ENCODE measurements around the gene MRI1.

Gene MRI1

GRCh38 chr19:13794757-13795589 lies 30.7 kb downstream of the MRI1 start, which contains the start of gene ZSWIM4:
ZSWIM4 (plus strand) TSS chr19:13795443; CDS start chr19:13795649, 206 bp downstream.
- peak; percentile 81 for DNase-seq (ENCODE audit: low read depth)

DNA sequence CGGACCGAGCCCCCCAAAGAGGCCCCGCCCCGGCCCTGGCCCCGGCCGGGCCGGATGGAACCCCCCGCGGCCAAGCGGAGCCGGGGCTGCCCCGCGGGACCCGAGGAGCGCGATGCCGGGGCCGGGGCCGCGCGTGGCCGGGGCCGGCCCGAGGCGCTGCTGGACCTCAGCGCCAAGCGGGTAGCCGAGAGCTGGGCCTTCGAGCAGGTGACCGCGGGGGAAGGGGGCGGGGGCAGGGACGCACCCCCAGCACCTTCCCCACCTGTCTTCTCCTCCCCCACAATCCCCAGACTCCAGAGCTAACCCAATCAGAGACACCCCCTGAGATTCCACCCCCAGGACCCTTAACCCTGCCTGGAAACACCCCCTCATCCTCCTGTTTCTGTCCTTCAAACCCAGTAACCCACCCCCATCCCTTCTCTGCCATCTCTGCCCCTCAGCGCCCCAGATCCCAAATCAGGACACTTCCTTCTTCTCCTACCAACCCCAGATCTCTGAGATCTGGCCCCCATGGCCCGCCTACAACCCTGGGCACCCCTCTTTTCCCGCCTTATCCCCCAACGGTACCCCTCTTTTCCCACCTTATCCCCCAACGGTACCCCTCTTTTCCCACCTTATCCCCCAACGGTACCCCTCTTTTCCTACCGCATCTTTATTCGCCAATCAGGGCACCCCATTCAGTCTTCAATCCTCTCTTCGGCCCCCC lies 31.4 kb downstream of the MRI1 start:
- no peak for DNase-seq (ENCODE audit: low read depth)

DNA sequence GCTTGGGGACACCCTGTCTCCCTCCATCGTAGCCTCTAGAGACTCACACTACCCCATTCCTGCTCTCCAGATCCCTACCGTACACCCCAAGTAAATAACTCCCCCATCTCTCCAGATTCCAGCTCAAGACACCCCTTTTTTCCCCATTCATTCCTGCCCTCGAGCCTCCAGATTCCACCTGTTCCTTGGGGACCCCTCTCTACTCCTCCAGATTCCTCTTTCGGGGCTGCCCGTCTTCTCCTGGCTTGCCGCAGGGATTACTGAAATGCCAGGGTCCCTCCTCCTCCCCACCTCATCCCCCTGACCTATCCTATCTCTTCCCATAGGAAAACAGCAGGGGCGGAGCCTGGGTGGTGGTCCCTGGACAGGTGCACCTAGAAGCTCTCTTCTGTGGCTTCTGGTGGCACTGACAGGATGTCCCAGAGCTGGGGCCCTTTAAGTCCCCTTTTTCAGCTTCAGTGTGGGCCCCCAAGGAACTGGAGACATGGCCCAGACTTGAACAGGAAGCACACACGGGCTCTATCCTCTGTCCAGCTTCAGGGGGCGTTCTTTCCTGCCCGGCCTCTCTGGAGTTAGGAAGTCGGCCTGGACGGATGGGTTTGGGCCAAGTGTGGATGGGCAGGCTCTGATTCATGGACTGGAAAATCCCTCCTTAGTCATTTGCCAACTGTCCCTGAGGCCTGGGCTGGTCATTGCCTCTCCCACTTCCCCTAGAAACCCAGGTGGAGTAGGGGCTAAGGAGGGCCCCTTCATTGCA lies 32.2 kb downstream of the MRI1 start:
- DNase-seq (ENCODE audit: low read depth) = no peak

- DNase-seq (ENCODE audit: low read depth) = no peak
Observed at GRCh38 chr19:13797058-13797440, 32.7 kb downstream of the MRI1 start.

- no peak for DNase-seq (ENCODE audit: low read depth)
Observed at GRCh38 chr19:13797870-13798269, 33.5 kb downstream of the MRI1 start.

DNA sequence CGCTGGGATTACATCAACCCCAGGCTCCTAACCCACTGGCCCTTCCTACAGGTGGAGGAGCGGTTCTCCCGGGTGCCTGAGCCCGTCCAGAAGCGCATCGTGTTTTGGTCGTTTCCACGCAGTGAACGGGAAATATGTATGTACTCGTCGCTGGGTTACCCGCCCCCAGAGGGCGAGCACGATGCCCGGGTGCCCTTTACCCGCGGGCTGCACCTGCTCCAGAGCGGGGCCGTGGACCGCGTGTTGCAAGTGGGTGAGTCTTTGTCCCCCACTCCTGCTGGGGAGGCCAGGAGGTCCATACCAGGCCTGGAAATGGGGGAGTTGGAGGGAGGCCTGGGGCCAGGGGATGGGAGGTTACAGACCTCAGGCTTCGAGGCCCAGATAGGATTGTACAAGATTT lies 35.3 kb downstream of the MRI1 start:
- no peak for DNase-seq (ENCODE audit: low read depth)

GRCh38 chr19:13803038-13803437 lies 38.7 kb downstream of the MRI1 start:
- no peak for DNase-seq (ENCODE audit: low read depth)

DNA sequence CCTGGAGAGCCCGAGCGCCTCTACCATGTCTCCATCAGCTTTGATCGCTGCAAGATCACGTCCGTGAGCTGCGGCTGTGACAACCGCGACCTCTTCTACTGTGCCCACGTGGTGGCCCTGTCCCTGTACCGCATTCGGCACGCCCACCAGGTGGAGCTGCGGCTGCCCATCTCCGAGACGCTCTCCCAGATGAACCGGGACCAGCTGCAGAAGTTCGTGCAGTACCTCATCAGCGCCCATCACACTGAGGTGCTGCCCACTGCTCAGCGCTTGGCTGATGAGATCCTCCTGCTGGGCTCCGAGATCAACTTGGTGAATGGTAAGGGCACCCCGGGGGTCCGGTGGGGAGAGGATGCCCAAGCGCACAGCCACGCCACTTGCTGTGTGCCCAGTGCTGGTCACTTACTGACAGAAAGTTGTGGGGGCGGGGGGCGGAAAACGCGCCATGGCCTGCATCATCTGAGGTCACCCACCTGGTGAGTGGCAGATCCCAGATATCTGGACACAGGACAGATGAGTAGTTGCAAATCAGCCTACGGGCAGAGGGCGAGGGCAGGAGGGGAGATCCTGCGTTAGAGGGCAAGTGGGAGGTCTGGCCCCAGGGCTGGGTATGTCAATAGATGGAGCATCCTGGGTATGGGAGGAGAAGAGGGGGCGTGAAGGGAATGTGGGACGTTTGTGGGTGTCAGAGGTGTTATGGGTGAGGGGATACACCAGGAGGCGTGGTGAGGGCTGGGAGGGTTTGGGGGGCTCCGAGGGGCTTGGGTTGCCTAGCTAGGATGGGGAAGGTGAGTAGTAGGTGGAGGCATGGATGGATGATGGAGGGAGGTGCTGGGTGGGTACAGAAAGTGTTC lies 40.7 kb downstream of the MRI1 start:
- DNase-seq (ENCODE audit: low read depth) = no peak

DNA sequence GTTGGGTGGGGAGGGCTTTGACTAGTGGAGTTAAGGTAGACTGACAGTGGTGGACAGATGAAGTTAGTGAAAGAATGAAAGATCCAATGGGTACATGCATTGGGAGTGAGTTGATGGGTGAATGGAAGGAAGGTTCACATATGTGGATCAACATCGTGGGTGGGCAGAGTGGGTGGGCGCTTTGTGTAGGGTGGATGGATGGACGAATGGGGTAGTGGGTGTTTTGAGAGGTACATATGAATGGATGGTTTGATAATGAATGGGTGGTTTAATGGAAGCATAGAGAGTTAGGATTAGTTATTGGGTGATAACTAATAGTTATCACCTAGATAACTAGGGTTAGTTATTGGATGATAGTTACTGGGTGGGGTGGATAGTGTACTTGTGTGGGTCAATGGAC lies 42.4 kb downstream of the MRI1 start:
- no peak for DNase-seq (ENCODE audit: low read depth)

DNA sequence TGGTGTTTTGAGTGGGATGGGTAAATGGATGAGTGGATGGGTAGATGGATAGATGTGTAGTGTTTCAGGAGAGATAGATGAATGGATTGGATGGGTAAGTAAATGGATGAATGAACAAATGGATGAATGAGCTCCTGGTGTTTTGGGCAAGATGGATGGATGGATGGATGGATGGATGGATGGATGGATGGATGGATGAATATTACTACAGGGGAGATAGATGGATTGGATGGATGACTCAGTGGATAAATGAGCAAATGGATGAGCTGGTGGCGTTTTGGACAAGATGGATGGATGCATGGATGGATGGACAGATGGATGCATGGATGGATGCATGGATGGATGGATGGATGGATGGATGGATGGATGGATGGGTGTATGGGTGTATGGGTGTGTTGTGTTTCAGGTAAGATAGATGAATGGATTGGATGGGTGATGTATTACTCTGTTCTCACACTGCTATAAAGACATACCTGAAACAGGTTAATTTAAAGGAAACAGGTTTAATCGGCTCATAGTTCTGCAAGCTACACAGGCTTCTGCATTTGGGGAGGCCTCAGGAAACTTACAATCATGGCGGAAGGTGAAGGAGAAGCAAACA lies 43.2 kb downstream of the MRI1 start:
- no peak for DNase-seq (ENCODE audit: low read depth)

DNA sequence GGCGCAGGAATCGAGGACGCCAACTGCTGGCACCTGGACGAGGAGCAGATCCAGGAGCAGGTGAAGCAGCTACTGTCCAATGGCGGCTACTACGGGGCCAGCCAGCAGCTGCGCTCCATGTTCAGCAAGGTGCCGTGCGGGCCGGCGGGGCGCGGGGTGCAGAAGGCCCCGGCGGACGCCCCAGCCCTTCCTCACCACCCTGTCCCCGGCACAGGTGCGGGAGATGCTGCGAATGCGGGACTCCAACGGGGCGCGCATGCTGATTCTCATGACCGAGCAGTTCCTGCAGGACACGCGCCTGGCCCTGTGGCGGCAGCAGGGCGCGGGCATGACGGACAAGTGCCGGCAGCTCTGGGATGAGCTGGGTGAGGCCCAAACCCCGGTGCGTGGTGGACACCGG lies 44.5 kb downstream of the MRI1 start:
- no peak for DNase-seq (ENCODE audit: low read depth)

DNA sequence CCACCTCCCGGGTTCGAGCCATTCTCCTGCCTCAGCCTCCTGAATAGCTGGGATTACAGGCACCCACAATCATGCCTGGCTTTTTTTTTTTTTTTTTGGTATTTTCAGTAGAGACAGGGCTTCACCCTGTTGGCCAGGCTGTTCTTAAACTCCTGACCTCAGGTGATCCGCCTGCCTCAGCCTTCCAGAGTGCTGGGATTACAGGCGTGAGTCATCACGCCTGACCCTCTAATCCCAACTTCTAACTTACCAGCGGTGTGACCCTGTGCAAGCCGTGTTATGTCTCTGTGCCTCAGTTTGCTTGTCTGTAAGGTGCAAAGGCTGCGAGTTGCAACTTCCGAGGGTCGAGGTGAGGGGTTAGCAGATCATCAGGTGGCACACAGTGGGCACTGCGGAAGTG lies 48.2 kb downstream of the MRI1 start:
- DNase-seq (ENCODE audit: low read depth) = no peak

- DNase-seq (ENCODE audit: low read depth) = no peak
Observed at GRCh38 chr19:13813147-13813546, 48.8 kb downstream of the MRI1 start.

DNA sequence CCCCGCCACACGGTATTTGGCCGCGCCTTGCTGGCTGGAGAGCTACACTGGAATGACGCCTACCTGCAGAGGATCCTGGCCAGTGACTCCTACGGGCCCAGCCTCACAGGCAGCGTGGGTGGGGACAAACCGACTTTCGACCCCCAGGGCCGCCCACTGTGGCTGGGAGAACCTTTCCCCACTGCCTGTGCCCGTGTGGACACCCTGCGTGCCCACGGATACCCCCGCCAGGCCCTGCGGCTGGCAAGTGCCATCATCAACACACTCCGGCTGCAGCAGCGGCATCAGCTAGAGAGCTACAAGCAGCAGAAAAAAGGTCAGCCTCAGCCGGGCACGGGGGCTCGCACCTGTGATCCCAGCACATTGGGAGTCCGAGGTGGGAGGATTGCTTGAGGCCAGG lies 50.2 kb downstream of the MRI1 start:
- DNase-seq (ENCODE audit: low read depth) = no peak

GRCh38 chr19:13817018-13817614 lies 52.8 kb downstream of the MRI1 start:
- no peak for DNase-seq (ENCODE audit: low read depth)

- DNase-seq (ENCODE audit: low read depth) = no peak
Observed at GRCh38 chr19:13817615-13818371, 53.5 kb downstream of the MRI1 start.

GRCh38 chr19:13819238-13819637 lies 54.9 kb downstream of the MRI1 start:
- DNase-seq (ENCODE audit: low read depth) = no peak

GRCh38 chr19:13821292-13821691 lies 57.0 kb downstream of the MRI1 start:
- DNase-seq (ENCODE audit: low read depth) = no peak

- DNase-seq (ENCODE audit: low read depth) = no peak
Observed at GRCh38 chr19:13823256-13823655, 58.9 kb downstream of the MRI1 start.

Data from stimulated activated CD4-positive, alpha-beta T cell treated with anti-CD3 and anti-CD28 coated beads, Interleukin-2, amount 100 ng/mL, for 4 hours (primary cell).